HEK293 (cell line): ENCODE measurements around the gene FGD1.
A peak's percentile ranks its signal among the peaks of the same experiment; 100 is the strongest.

ENCODE experiments used
- AEBP2 ChIP-seq: fragments of 450-650 bp; formaldehyde crosslinking; IDR thresholded peaks from 2 replicates; pipeline ENCODE4 v1.5.1; 2016; ENCODE audit warnings: missing biosample characterization, missing genetic modification characterization, borderline replicate concordance
- HOXC10 ChIP-seq: sonication (generic); formaldehyde crosslinking; IDR thresholded peaks from 2 replicates; pipeline ENCODE4 v1.8.1; 2023; ENCODE audit warnings: mild to moderate bottlenecking, missing genetic modification reagents
- PRDM4 ChIP-seq: fragments of 450-650 bp; formaldehyde crosslinking; IDR thresholded peaks from 2 replicates; pipeline ENCODE4 v1.5.1; 2017; ENCODE audit warnings: missing biosample characterization, missing genetic modification characterization
- PRDM6 ChIP-seq: fragments of 450-650 bp; formaldehyde crosslinking; IDR thresholded peaks from 2 replicates; pipeline ENCODE4 v1.5.1; 2017; ENCODE audit warnings: missing biosample characterization, missing genetic modification characterization
- ZBTB11 ChIP-seq: fragments of 450-650 bp; formaldehyde crosslinking; conservative IDR thresholded peaks from 2 replicates; pipeline ENCODE4 v1.5.1; 2016; ENCODE audit warnings: low read depth, missing biosample characterization, missing genetic modification characterization
- ZBTB21 ChIP-seq: fragments of 450-650 bp; formaldehyde crosslinking; IDR thresholded peaks from 2 replicates; pipeline ENCODE4 v1.5.1; 2017; ENCODE audit warnings: missing biosample characterization, missing genetic modification characterization
- ZFHX2 ChIP-seq: fragments of 450-650 bp; formaldehyde crosslinking; conservative IDR thresholded peaks from 2 replicates; pipeline ENCODE4 v1.5.1; 2016; ENCODE audit warnings: missing biosample characterization, missing genetic modification characterization
- ZNF140 ChIP-seq: fragments of 450-650 bp; formaldehyde crosslinking; IDR thresholded peaks from 2 replicates; pipeline ENCODE4 v1.5.1; 2016; ENCODE audit warnings: missing biosample characterization, missing genetic modification characterization
- ZNF157 ChIP-seq: fragments of 450-650 bp; formaldehyde crosslinking; IDR thresholded peaks from 2 replicates; pipeline ENCODE4 v1.5.1; 2016; ENCODE audit warnings: missing biosample characterization, missing genetic modification characterization
- ZNF202 ChIP-seq: fragments of 450-650 bp; formaldehyde crosslinking; IDR thresholded peaks from 2 replicates; pipeline ENCODE4 v1.5.1; 2016; ENCODE audit warnings: missing biosample characterization, missing genetic modification characterization, borderline replicate concordance
- ZNF266 ChIP-seq: fragments of 450-650 bp; formaldehyde crosslinking; IDR thresholded peaks from 2 replicates; pipeline ENCODE4 v1.5.1; 2016; ENCODE audit warnings: missing biosample characterization, missing genetic modification characterization, low read depth
- ZNF341 ChIP-seq: fragments of 450-650 bp; formaldehyde crosslinking; IDR thresholded peaks from 2 replicates; pipeline ENCODE4; 2016; ENCODE audit warnings: low read depth, missing biosample characterization, missing genetic modification characterization
- ZNF350 ChIP-seq: fragments of 450-650 bp; formaldehyde crosslinking; IDR thresholded peaks from 2 replicates; pipeline ENCODE4 v1.5.0; 2017; ENCODE audit warnings: missing biosample characterization, mild to moderate bottlenecking, missing genetic modification characterization
- ZNF354C ChIP-seq: fragments of 450-650 bp; formaldehyde crosslinking; IDR thresholded peaks from 2 replicates; pipeline ENCODE4 v1.5.1; 2016; ENCODE audit warnings: missing biosample characterization, missing genetic modification characterization, low read depth, borderline replicate concordance
- ZNF394 ChIP-seq: fragments of 450-650 bp; formaldehyde crosslinking; IDR thresholded peaks from 2 replicates; pipeline ENCODE4 v1.5.1; 2016; ENCODE audit warnings: missing biosample characterization, missing genetic modification characterization, mild to moderate bottlenecking, moderate library complexity, borderline replicate concordance
- ZNF404 ChIP-seq: fragments of 450-650 bp; formaldehyde crosslinking; IDR thresholded peaks from 2 replicates; pipeline ENCODE4 v1.5.1; 2017; ENCODE audit warnings: missing biosample characterization, missing genetic modification characterization
- ZNF423 ChIP-seq: fragments of 450-650 bp; formaldehyde crosslinking; IDR thresholded peaks from 2 replicates; pipeline ENCODE4 v1.5.1; 2016; ENCODE audit warnings: missing biosample characterization, missing genetic modification characterization
- ZNF433 ChIP-seq: fragments of 450-650 bp; formaldehyde crosslinking; IDR thresholded peaks from 2 replicates; pipeline ENCODE4 v1.5.1; 2016; ENCODE audit warnings: missing biosample characterization, missing genetic modification characterization, low read depth
- ZNF501 ChIP-seq: fragments of 450-650 bp; formaldehyde crosslinking; IDR thresholded peaks from 2 replicates; pipeline ENCODE4 v1.5.1; 2016; ENCODE audit warnings: missing biosample characterization, missing genetic modification characterization
- ZNF521 ChIP-seq: fragments of 450-650 bp; formaldehyde crosslinking; IDR thresholded peaks from 2 replicates; pipeline ENCODE4 v1.5.1; 2017; ENCODE audit warnings: missing biosample characterization, mild to moderate bottlenecking, missing genetic modification characterization
- ZNF530 ChIP-seq: fragments of 450-650 bp; formaldehyde crosslinking; IDR thresholded peaks from 2 replicates; pipeline ENCODE4 v1.5.1; 2016; ENCODE audit warnings: low read depth, missing biosample characterization, missing genetic modification characterization
- ZNF555 ChIP-seq: fragments of 450-650 bp; formaldehyde crosslinking; conservative IDR thresholded peaks from 2 replicates; pipeline ENCODE4 v1.5.1; 2017; ENCODE audit warnings: missing biosample characterization, mild to moderate bottlenecking, missing genetic modification characterization, inconsistent platforms
- ZNF560 ChIP-seq: fragments of 450-650 bp; formaldehyde crosslinking; IDR thresholded peaks from 2 replicates; pipeline ENCODE4 v1.5.1; 2017; ENCODE audit warnings: missing biosample characterization, missing genetic modification characterization, borderline replicate concordance
- ZNF623 ChIP-seq: fragments of 450-650 bp; formaldehyde crosslinking; IDR thresholded peaks from 2 replicates; pipeline ENCODE4 v1.5.1; 2016; ENCODE audit warnings: missing biosample characterization, missing genetic modification characterization
- ZNF654 ChIP-seq: fragments of 450-650 bp; formaldehyde crosslinking; IDR thresholded peaks from 2 replicates; pipeline ENCODE4 v1.5.1; 2016; ENCODE audit warnings: low read depth, missing biosample characterization, missing genetic modification characterization
- ZNF664 ChIP-seq: fragments of 450-650 bp; formaldehyde crosslinking; IDR thresholded peaks from 2 replicates; pipeline ENCODE4 v1.5.1; 2016; ENCODE audit warnings: missing biosample characterization, missing genetic modification characterization
- ZNF677 ChIP-seq: fragments of 450-650 bp; IDR thresholded peaks from 2 replicates; pipeline ENCODE4 v1.5.0; 2018; ENCODE audit warnings: missing biosample characterization, mild to moderate bottlenecking, missing genetic modification characterization, moderate library complexity
- ZNF791 ChIP-seq: fragments of 450-650 bp; formaldehyde crosslinking; IDR thresholded peaks from 2 replicates; pipeline ENCODE4 v1.5.1; 2016; ENCODE audit warnings: missing biosample characterization, missing genetic modification characterization
- ZXDB ChIP-seq: fragments of 450-650 bp; formaldehyde crosslinking; IDR thresholded peaks from 2 replicates; pipeline ENCODE4 v1.5.1; 2016; ENCODE audit warnings: missing biosample characterization, missing genetic modification characterization

The FGD1 gene

GRCh38 chrX:54427837-54428424, 68.1 kb downstream of the FGD1 start (continued):
- peak; percentile 64; the same call in 1 of the 2 replicates for TF ChIP-seq ZBTB21 (tag by site-specific recombination)
- TF ChIP-seq ZNF677: no peak
- TF ChIP-seq ZNF354C (tag by site-specific recombination): 0 out of 2 replicates have a peak, but pooled peaks have one; percentile 81
- peak; percentile 86; the same call in 1 of the 2 replicates for TF ChIP-seq AEBP2
- peak; percentile 56; the same call in 1 of the 2 replicates for TF ChIP-seq ZNF791 (tag by site-specific recombination)
- peak; percentile 88 for TF ChIP-seq ZNF433 (tag by site-specific recombination)
- TF ChIP-seq ZNF140 (tag by site-specific recombination): peak; percentile 88
- TF ChIP-seq ZNF423: no peak
- peak; percentile 82 for TF ChIP-seq ZBTB11
- TF ChIP-seq ZNF654 (tag by site-specific recombination): peak; percentile 28
- peak; percentile 84; the same call in 1 of the 2 replicates for TF ChIP-seq ZNF560 (tag by site-specific recombination)
- TF ChIP-seq ZNF555: peak; percentile 91
- peak; percentile 69; the same call in 1 of the 2 replicates for TF ChIP-seq ZXDB (tag by site-specific recombination)
- peak; percentile 93 for TF ChIP-seq ZNF394 (tag by site-specific recombination)
- no peak for TF ChIP-seq ZFHX2 (tag by site-specific recombination)
- TF ChIP-seq ZNF521: no peak
- TF ChIP-seq ZNF266: 0 out of 2 replicates have a peak, but pooled peaks have one; percentile 43
- TF ChIP-seq ZNF341: peak; percentile 20; the same call in 1 of the 2 replicates
- TF ChIP-seq ZNF623: peak; percentile 74
- no peak for TF ChIP-seq HOXC10 (CRISPR knock-in tag)
- peak; percentile 97 for TF ChIP-seq ZNF202 (tag by site-specific recombination)
- peak; percentile 73; the same call in 1 of the 2 replicates for TF ChIP-seq ZNF404 (tag by site-specific recombination)
- peak; percentile 23; the same call in 1 of the 2 replicates for TF ChIP-seq PRDM4 (tag by site-specific recombination)
- TF ChIP-seq ZNF157: no peak
- peak; percentile 51; the same call in 1 of the 2 replicates for TF ChIP-seq ZNF530 (tag by site-specific recombination)
- 0 out of 2 replicates have a peak, but pooled peaks have one; percentile 31 for TF ChIP-seq ZNF501 (tag by site-specific recombination)
- TF ChIP-seq ZNF350 (tag by site-specific recombination): no peak
- TF ChIP-seq PRDM6 (tag by site-specific recombination): no peak
- peak; percentile 69; the same call in 1 of the 2 replicates for TF ChIP-seq ZNF664
